SU-DHL-6 (cell line): Measurements from ENCODE around the gene SLC44A1.

ENCODE experiments used
- H2AFZ ChIP-seq: fragments of 200-600 bp; sonication (generic); 2 replicates; pipeline ENCODE4 v1.6.1; 2014; ENCODE audit warnings: low read depth, mild to moderate bottlenecking, moderate library complexity, mixed read lengths, antibody characterized with exemption, low read length; ENCODE audit not compliant: severe bottlenecking
- H3F3A ChIP-seq: fragments of 200-600 bp; shearing (Covaris generic); 2 replicates; pipeline ENCODE4 v1.6.0; 2016; ENCODE audit warnings: antibody characterized with exemption, mild to moderate bottlenecking; ENCODE audit not compliant: insufficient read depth
- H3K27ac ChIP-seq: fragments of 200-600 bp; sonication (generic); 2 replicates; pipeline ENCODE4 v1.5.1; 2016; ENCODE audit warnings: low read depth, mild to moderate bottlenecking, low read length, moderate library complexity, mixed read lengths
- H3K27me3 ChIP-seq: fragments of 200-600 bp; sonication (generic), shearing (Covaris generic); 2 replicates; pipeline ENCODE4 v1.6.0; 2014; ENCODE audit warnings: mild to moderate bottlenecking, low read length
- H3K36me3 ChIP-seq: fragments of 200-600 bp; sonication (generic); 2 replicates; pipeline ENCODE4 v1.6.1; 2014; ENCODE audit warnings: mild to moderate bottlenecking, low read length, mixed read lengths
- H3K4me2 ChIP-seq: fragments of 300-600, 200-600 bp; shearing (Covaris generic), sonication (generic); 2 replicates; pipeline ENCODE4 v1.6.0; 2014; ENCODE audit warnings: low read length, low read depth, mild to moderate bottlenecking; ENCODE audit not compliant: poor library complexity, severe bottlenecking
- H3K4me3 ChIP-seq: fragments of 200-600 bp; sonication (generic); 2 replicates; pipeline ENCODE4 v1.5.1; 2014; ENCODE audit warnings: antibody characterized with exemption, low read length, mild to moderate bottlenecking, mixed read lengths; ENCODE audit not compliant: insufficient read depth, poor library complexity, severe bottlenecking
- H3K79me2 ChIP-seq: fragments of 200-600 bp; sonication (generic); 2 replicates; pipeline ENCODE4 v1.6.1; 2014; ENCODE audit warnings: mild to moderate bottlenecking, low read length, moderate library complexity; ENCODE audit not compliant: insufficient read depth
- H3K9ac ChIP-seq: fragments of 200-600 bp; sonication (generic); 2 replicates; pipeline ENCODE4 v1.7.0; 2014; ENCODE audit warnings: mild to moderate bottlenecking, low read length
- H3K9me2 ChIP-seq: fragments of 200-600 bp; sonication (generic); replicated peaks from 2 replicates; pipeline ENCODE4 v1.6.1; 2014; ENCODE audit warnings: low read length; ENCODE audit not compliant: insufficient read depth
- H3K9me3 ChIP-seq: fragments of 200-600 bp; sonication (generic); 2 replicates; pipeline ENCODE4 v1.6.1; 2014; ENCODE audit warnings: low read length, mixed read lengths; ENCODE audit not compliant: insufficient read depth
- H4K20me1 ChIP-seq: fragments of 200-600 bp; sonication (generic); 2 replicates; pipeline ENCODE4 v1.6.1; 2014; ENCODE audit warnings: low read depth, mild to moderate bottlenecking, antibody characterized with exemption, low read length, moderate library complexity, mixed read lengths
- EZH2phosphoT487 ChIP-seq: fragments of 200-600 bp; sonication (generic), shearing (Covaris generic); conservative IDR thresholded peaks from 2 replicates; pipeline ENCODE4 v1.6.1; 2018; ENCODE audit warnings: mild to moderate bottlenecking, antibody characterized with exemption, low read length, moderate library complexity, mixed read lengths
- TF ChIP-seq, protein P1 (sequence below): fragments of 200-600 bp; sonication (generic); IDR thresholded peaks from one replicate; pipeline ENCODE4 v1.5.1; 2017; ENCODE audit warnings: antibody characterized with exemption, mild to moderate bottlenecking, low read length, moderate library complexity; ENCODE audit not compliant: insufficient read depth, poor library complexity, severe bottlenecking

SLC44A1 gene

DNA sequence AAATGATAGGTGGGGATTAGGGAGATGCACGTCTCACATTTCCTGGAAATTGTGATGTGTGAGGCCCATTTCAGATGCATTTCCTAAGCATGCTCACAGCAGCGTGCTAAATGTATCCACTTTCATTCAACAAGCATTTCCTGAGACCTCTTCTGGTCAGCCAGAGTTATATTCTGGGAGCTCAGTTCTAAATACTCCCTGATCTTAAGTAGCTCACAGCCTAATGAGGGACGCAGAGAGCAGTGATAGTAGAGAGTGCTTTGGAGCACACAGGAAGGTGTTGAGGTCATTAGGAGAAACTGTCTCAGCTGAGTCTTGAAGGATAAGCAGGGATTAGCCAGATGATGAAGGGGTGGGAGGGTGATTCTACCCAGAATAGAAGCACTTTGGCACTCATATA is 157.2 kb downstream of the SLC44A1 start:
- TF ChIP-seq, protein P1, sequence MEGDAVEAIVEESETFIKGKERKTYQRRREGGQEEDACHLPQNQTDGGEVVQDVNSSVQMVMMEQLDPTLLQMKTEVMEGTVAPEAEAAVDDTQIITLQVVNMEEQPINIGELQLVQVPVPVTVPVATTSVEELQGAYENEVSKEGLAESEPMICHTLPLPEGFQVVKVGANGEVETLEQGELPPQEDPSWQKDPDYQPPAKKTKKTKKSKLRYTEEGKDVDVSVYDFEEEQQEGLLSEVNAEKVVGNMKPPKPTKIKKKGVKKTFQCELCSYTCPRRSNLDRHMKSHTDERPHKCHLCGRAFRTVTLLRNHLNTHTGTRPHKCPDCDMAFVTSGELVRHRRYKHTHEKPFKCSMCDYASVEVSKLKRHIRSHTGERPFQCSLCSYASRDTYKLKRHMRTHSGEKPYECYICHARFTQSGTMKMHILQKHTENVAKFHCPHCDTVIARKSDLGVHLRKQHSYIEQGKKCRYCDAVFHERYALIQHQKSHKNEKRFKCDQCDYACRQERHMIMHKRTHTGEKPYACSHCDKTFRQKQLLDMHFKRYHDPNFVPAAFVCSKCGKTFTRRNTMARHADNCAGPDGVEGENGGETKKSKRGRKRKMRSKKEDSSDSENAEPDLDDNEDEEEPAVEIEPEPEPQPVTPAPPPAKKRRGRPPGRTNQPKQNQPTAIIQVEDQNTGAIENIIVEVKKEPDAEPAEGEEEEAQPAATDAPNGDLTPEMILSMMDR, result no peak
- Histone ChIP-seq H3K9me2 (no peaks in the 10 kb centered on the region), H3K27ac (no peak overlapping the region), H2AFZ (no peak overlapping the region), H3K36me3 (no peaks in the 10 kb centered on the region; the same call in 1 of the 2 replicates), H3K9me3 (no peaks in the 10 kb centered on the region), H4K20me1 (no peaks in the 10 kb centered on the region), H3F3A (peaks cover 16% of the 10 kb centered on the region), H3K4me3 (no peak overlapping the region), H3K79me2 (no peaks in the 10 kb centered on the region), H3K9ac (no peak overlapping the region), H3K4me2 (no peak overlapping the region), H3K27me3 (no peaks in the 10 kb centered on the region; the same call in 1 of the 2 replicates)

DNA sequence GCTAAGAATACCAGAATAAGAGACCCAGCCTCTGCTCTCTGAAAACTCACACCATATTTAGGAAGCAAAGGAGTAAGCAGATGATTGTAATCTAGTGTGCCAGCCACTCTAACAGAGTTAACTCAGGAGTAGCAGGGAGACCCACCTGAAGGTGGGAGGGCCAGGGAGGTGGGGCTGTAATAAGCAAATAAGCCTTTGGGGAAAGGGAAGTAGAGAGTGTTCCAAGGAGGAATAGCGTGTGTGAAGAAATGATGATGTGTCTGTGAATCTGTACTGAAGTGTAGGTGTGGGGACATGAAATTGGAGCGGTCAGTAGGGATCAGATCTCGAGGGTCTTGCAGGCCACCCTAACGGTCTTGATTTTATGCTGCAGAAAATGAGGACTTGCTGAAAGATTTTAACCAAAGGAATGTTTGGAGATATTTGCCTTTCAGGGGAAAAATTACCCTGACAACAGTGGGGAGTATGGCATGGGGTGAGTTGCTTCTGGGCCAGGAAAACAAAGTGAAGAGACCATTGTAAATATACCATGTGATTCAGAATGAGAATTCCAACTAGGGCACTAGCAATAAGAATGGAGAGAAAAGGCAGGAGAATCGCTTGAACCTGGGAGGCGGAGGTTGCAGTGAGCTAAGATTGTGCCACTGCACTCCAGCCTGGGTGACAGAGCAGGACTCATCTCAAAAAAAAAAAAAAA is 159.2 kb downstream of the SLC44A1 start:
- H3K4me2 ChIP-seq, result peak overlapping the region; percentile 37
- peak overlapping the region; percentile 6 for H3K4me3 ChIP-seq
- no peaks in the 10 kb centered on the region; the same call in 1 of the 2 replicates for H3K27me3 ChIP-seq
- H2AFZ ChIP-seq, result no peak overlapping the region
- TF ChIP-seq, protein P1, result no peak
- no peak for TF ChIP-seq EZH2phosphoT487
- H3K27ac ChIP-seq, result no peak overlapping the region
- H3K36me3 ChIP-seq, result no peaks in the 10 kb centered on the region; the same call in 1 of the 2 replicates
- H3K9me2 ChIP-seq, result no peaks in the 10 kb centered on the region
- no peaks in the 10 kb centered on the region for H3K79me2 ChIP-seq
- H3F3A ChIP-seq, result peaks cover 16% of the 10 kb centered on the region
- H3K9ac ChIP-seq, result no peak overlapping the region
- H4K20me1 ChIP-seq, result no peaks in the 10 kb centered on the region
- H3K9me3 ChIP-seq, result no peaks in the 10 kb centered on the region

DNA sequence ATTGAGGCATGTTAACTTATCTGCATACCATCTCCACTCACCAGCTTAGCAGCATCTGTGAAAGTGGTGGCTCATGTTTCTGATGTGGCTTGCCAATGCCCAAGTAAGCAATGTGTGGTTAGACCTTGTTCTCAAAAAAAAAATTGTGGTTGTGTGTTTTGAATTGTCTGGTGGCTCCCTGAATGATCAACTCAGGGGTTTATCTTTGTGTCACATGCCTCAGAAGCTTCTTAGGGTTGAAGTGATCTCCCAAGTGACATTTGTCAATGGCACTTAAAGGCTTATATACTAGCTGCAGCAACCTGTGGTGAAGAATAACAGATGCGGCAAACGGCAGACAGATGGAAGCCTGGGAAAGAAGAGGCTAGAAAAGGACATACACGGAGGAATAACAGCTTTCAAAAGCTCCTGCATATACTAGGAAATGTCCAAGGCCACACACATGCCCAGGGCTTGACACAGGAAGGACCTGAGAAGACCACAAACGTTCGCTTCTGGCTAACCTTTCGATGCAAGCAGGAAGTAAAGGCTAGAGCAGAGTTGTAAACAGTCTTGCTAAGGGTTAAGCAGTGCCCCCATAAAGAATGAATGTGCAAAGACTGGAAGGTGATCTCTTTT is 161.2 kb downstream of the SLC44A1 start:
- no peaks in the 10 kb centered on the region; the same call in 1 of the 2 replicates for H3K36me3 ChIP-seq
- H2AFZ ChIP-seq, result peak overlapping the region; percentile 81
- peak overlapping the region; percentile 24 for H3K4me3 ChIP-seq
- peak overlapping the region; percentile 87 for H3K27ac ChIP-seq
- no peaks in the 10 kb centered on the region for H3K9me3 ChIP-seq
- H3K9ac ChIP-seq, result peak overlapping the region; percentile 36
- TF ChIP-seq, protein P1, result no peak
- no peak for TF ChIP-seq EZH2phosphoT487
- peaks cover 16% of the 10 kb centered on the region for H3F3A ChIP-seq
- H4K20me1 ChIP-seq, result no peaks in the 10 kb centered on the region
- H3K27me3 ChIP-seq, result no peaks in the 10 kb centered on the region; the same call in 1 of the 2 replicates
- H3K79me2 ChIP-seq, result no peaks in the 10 kb centered on the region
- peak overlapping the region; percentile 68 for H3K4me2 ChIP-seq
- no peaks in the 10 kb centered on the region for H3K9me2 ChIP-seq
